HL-60 (cell line): Measurements from ENCODE around the gene KLHDC1.

Experiments
- GABPA ChIP-seq: IDR thresholded peaks from 2 replicates; pipeline ENCODE4 v1.6.1; 2012; ENCODE audit warnings: low read depth
- POLR2AphosphoS5 ChIP-seq: IDR thresholded peaks from 2 replicates; pipeline ENCODE4 v1.6.1; 2012; ENCODE audit warnings: low read depth
- SPI1 ChIP-seq: IDR thresholded peaks from 2 replicates; pipeline ENCODE4 v1.6.1; 2012; ENCODE audit warnings: low read depth, mild to moderate bottlenecking, borderline replicate concordance
- TF ChIP-seq, protein P1 (sequence below): IDR thresholded peaks from one replicate; pipeline ENCODE4 v1.5.1; 2011; ENCODE audit warnings: low read length, control low read depth, inconsistent platforms; ENCODE audit not compliant: insufficient read depth
- TF ChIP-seq, protein P2 (sequence below): IDR thresholded peaks from 2 replicates; pipeline ENCODE4 v1.6.1; 2012; ENCODE audit warnings: low read depth; ENCODE audit not compliant: insufficient replicate concordance

DNA sequence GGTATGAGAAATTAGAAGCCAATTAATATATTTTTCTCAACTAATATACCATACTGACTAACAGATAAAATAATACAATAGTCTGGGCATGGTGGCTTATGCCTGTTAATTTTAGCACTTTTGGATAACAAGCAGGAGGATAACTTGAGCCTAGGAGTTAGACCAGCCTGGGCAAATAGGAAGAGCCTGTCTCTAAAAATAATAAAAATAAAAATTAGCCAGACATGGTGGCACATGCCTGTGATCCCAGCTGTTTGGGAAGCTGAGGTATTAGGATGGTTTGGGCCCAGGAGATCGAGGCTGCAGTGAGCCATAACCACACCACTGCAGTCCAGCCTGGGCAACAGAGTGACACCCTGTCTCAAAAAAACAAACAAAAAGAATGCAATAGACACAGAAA is 99.7 kb downstream of the KLHDC1 start:
- TF ChIP-seq, protein P1, sequence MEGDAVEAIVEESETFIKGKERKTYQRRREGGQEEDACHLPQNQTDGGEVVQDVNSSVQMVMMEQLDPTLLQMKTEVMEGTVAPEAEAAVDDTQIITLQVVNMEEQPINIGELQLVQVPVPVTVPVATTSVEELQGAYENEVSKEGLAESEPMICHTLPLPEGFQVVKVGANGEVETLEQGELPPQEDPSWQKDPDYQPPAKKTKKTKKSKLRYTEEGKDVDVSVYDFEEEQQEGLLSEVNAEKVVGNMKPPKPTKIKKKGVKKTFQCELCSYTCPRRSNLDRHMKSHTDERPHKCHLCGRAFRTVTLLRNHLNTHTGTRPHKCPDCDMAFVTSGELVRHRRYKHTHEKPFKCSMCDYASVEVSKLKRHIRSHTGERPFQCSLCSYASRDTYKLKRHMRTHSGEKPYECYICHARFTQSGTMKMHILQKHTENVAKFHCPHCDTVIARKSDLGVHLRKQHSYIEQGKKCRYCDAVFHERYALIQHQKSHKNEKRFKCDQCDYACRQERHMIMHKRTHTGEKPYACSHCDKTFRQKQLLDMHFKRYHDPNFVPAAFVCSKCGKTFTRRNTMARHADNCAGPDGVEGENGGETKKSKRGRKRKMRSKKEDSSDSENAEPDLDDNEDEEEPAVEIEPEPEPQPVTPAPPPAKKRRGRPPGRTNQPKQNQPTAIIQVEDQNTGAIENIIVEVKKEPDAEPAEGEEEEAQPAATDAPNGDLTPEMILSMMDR = no peak
- TF ChIP-seq, protein P2, sequence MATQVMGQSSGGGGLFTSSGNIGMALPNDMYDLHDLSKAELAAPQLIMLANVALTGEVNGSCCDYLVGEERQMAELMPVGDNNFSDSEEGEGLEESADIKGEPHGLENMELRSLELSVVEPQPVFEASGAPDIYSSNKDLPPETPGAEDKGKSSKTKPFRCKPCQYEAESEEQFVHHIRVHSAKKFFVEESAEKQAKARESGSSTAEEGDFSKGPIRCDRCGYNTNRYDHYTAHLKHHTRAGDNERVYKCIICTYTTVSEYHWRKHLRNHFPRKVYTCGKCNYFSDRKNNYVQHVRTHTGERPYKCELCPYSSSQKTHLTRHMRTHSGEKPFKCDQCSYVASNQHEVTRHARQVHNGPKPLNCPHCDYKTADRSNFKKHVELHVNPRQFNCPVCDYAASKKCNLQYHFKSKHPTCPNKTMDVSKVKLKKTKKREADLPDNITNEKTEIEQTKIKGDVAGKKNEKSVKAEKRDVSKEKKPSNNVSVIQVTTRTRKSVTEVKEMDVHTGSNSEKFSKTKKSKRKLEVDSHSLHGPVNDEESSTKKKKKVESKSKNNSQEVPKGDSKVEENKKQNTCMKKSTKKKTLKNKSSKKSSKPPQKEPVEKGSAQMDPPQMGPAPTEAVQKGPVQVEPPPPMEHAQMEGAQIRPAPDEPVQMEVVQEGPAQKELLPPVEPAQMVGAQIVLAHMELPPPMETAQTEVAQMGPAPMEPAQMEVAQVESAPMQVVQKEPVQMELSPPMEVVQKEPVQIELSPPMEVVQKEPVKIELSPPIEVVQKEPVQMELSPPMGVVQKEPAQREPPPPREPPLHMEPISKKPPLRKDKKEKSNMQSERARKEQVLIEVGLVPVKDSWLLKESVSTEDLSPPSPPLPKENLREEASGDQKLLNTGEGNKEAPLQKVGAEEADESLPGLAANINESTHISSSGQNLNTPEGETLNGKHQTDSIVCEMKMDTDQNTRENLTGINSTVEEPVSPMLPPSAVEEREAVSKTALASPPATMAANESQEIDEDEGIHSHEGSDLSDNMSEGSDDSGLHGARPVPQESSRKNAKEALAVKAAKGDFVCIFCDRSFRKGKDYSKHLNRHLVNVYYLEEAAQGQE = no peak
- TF ChIP-seq POLR2AphosphoS5 = no peak
- TF ChIP-seq SPI1 = no peak
- no peak for TF ChIP-seq GABPA
